Esophagus squamous epithelium (tissue), 5 donors: Measurements from ENCODE around the gene PLEKHN1. TPM values are rescaled to one million over a fixed set of nuclear protein-coding genes. Genes with fewer than 3 reads are reported as not detected.

ENCODE experiments used
- DNase-seq: peaks from one replicate; lab custom pipeline; 2025; lab: John Stamatoyannopoulos, UW
- H3K27ac ChIP-seq, 4 donors: fragments of 200-600 bp; sonication (generic); one replicate each; pipeline ENCODE4 v1.5.1; 2016 to 2019; ENCODE audit warnings: mild to moderate bottlenecking in 1 of 4
- H3K27me3 ChIP-seq, 4 donors: fragments of 200-600 bp; sonication (generic); 1 replicate in 3 of 4; 2 replicates in 1 of 4; pipeline versions ENCODE4 v1.5.1 to v1.6.0; 2017 to 2021; ENCODE audit warnings: antibody characterized with exemption in 1 of 4
- H3K36me3 ChIP-seq, 3 donors: fragments of 200-600 bp; sonication (generic); one replicate each; pipeline ENCODE4 v1.5.1; 2016 to 2019
- H3K4me1 ChIP-seq, 3 donors: fragments of 200-600 bp; sonication (generic); one replicate each; pipeline ENCODE4 v1.5.1; 2017 to 2019
- H3K4me3 ChIP-seq, 4 donors: fragments of 200-600 bp; sonication (generic); 1 replicate in 3 of 4; 2 replicates in 1 of 4; pipeline ENCODE4 v1.5.1; 2016 to 2019; ENCODE audit warnings: mild to moderate bottlenecking in 2 of 4, moderate library complexity in 1 of 4
- H3K9me3 ChIP-seq, 3 donors: fragments of 200-600 bp; sonication (generic); one replicate each; pipeline ENCODE4 v1.5.1; 2016 to 2019
- CTCF ChIP-seq, 6 experiments: fragments of 450-650 bp in 4 of 6; fragments of 200-600 bp in 2 of 6; sonication (generic) in 2 of 6; IDR thresholded peaks; one replicate each; pipeline ENCODE4 v1.5.1; 2016 to 2019; ENCODE audit warnings: antibody characterized with exemption in 6 of 6, mild to moderate bottlenecking in 4 of 6, moderate library complexity in 4 of 6
- POLR2A ChIP-seq, 4 donors: fragments of 450-650 bp; IDR thresholded peaks; one replicate each; pipeline ENCODE4 v1.6.1; 2017; ENCODE audit warnings: antibody characterized with exemption in 4 of 4, mild to moderate bottlenecking in 4 of 4, moderate library complexity in 3 of 4
- WGBS, 2 donors: methylation state at CpG; one replicate each; pipeline ENCODE4 v1.1.5; 2018; 5-methylcytosine and 5-hydroxymethylcytosine counted together
- intact Hi-C: fragments of 100-400 bp; cut with DNase I; formaldehyde crosslinking; loops from one replicate; pipeline ENCODE4 v1.15.0; 2022
- total RNA-seq, 4 donors: library from RNA; depleted of rRNA; stranded (reverse); fragments of >200 nt; gene quantifications; one replicate each; pipeline ENCODE4 v1.1.0, GENCODE V29; 2016
- donor health status: DM: yes; HTN: yes; CAD: no.

Gene PLEKHN1
- total RNA-seq, 4 donors from 2014 or later: 16.8 to 39.6 (median 23.4) TPM

- DNase-seq: no peak
- intact Hi-C loops: no loop called here
- H3K36me3 ChIP-seq: no peaks in the 10 kb centered on the region
- TF ChIP-seq POLR2A (IDR thresholded peaks at IDR 0.05): no peak
- TF ChIP-seq CTCF (IDR thresholded peaks at IDR 0.05): peak in 1 of 6 experiments; percentile 4
- WGBS, 2 donors: 51 to 69% methylated on average over 4 to 10 of the region's 25 CpGs
- no peak overlapping the region for H3K4me3 ChIP-seq
- peaks cover 7 to 59% (median 11%) of the 10 kb centered on the region in 3 donors for H3K4me1 ChIP-seq
- H3K9me3 ChIP-seq: no peaks in the 10 kb centered on the region
- H3K27ac ChIP-seq: peak overlapping the region in 1 of 4 donors; percentile 39
- peaks cover 9 to 92% (median 22%) of the 10 kb centered on the region in 4 donors for H3K27me3 ChIP-seq
These were observed 33.3 kb upstream of the PLEKHN1 start for GRCh38 chr1:932776-933602.

- Histone ChIP-seq H3K27me3 (peaks cover 6 to 92% (median 22%) of the 10 kb centered on the region in 4 donors), H3K9me3 (no peaks in the 10 kb centered on the region), H3K36me3 (no peaks in the 10 kb centered on the region), H3K4me3 (no peak overlapping the region), H3K27ac (peak overlapping the region in 1 of 4 donors; percentile 39), H3K4me1 (peaks cover 7 to 59% (median 11%) of the 10 kb centered on the region in 3 donors)
- DNase-seq: no peak
- intact Hi-C loops: no loop called here
- no peak for TF ChIP-seq CTCF (IDR thresholded peaks at IDR 0.05)
- TF ChIP-seq POLR2A (IDR thresholded peaks at IDR 0.05): no peak
- no CpG with 5 or more reads among the region's 10 CpGs for WGBS, 2 donors
These were observed 32.7 kb upstream of the PLEKHN1 start for GRCh38 chr1:933603-933940.

- intact Hi-C loops: no loop called here
- 6 to 12% methylated on average over 13 to 18 of the region's 37 CpGs for WGBS, 2 donors
- H3K36me3 ChIP-seq: no peaks in the 10 kb centered on the region
- H3K9me3 ChIP-seq: no peaks in the 10 kb centered on the region
- H3K4me1 ChIP-seq: peaks cover 12 to 60% (median 15%) of the 10 kb centered on the region in 3 donors
- H3K4me3 ChIP-seq: no peak overlapping the region
- peaks cover 0 to 92% (median 26%) of the 10 kb centered on the region in 4 donors for H3K27me3 ChIP-seq
- no peak overlapping the region for H3K27ac ChIP-seq
- no peak for DNase-seq
- no peak for TF ChIP-seq CTCF (IDR thresholded peaks at IDR 0.05)
- no peak for TF ChIP-seq POLR2A (IDR thresholded peaks at IDR 0.05)
These were observed 31.1 kb upstream of the PLEKHN1 start for GRCh38 chr1:934991-935750.

- intact Hi-C loops: no loop called here
- no peaks in the 10 kb centered on the region for H3K36me3 ChIP-seq
- DNase-seq: no peak
- H3K27ac ChIP-seq: no peak overlapping the region
- H3K27me3 ChIP-seq: peaks cover 5 to 92% (median 28%) of the 10 kb centered on the region in 4 donors
- no peak overlapping the region for H3K4me3 ChIP-seq
- H3K4me1 ChIP-seq: peaks cover 19 to 66% (median 21%) of the 10 kb centered on the region in 3 donors
- TF ChIP-seq POLR2A (IDR thresholded peaks at IDR 0.05) (no peak), CTCF (IDR thresholded peaks at IDR 0.05) (no peak)
- no peaks in the 10 kb centered on the region for H3K9me3 ChIP-seq
- whole genome bisulfite sequencing, 2 donors: 11% methylated on average over 5 of the region's 30 CpGs; no CpG with 5 or more reads in 1 of the 2 donors
These were observed 30.5 kb upstream of the PLEKHN1 start for GRCh38 chr1:935751-936231.
